Endothelial cell of umbilical vein (primary cell): ENCODE results near the gene SEMG1. TPM values are rescaled to one million over a fixed set of nuclear protein-coding genes. Genes with fewer than 3 reads are reported as not detected.

ENCODE experiments used
- BruUV-seq: library from RNA; stranded (reverse); fragments of 400-500 nt; replicated peaks from 2 replicates; lab custom pipeline; 2021; lab: Mats Ljungman, UMichigan
- CTCF ChIA-PET: fragments of 300-600, 350-600 bp; sonication (Branson Sonifier 250); formaldehyde crosslinking; loops from one replicate; lab custom pipeline; 2021; ENCODE audit warnings: antibody characterized with exemption, inconsistent platforms; lab: Charles Lee
- POLR2A ChIA-PET: fragments of 300-600, 350-600 bp; sonication (Branson Sonifier 250); formaldehyde crosslinking; loops from one replicate; lab custom pipeline; 2021; ENCODE audit warnings: antibody characterized with exemption, inconsistent platforms; lab: Charles Lee
- DNase-seq: peaks from one replicate; pipeline ENCODE4 v3.0.0-alpha.2; 2011; ENCODE audit warnings: low read depth, low spot score
- FAIRE-seq: peaks from 2 replicates; lab custom pipeline; 2011; peaks lifted over from hg19 to GRCh38; lab: Jason Lieb, UNC
- H2AFZ ChIP-seq: 2 replicates; pipeline ENCODE4 v1.6.0; 2012; ENCODE audit warnings: low read depth, low read length, control low read depth, inconsistent platforms
- H3K27ac ChIP-seq: 2 replicates; pipeline ENCODE4 v1.5.1; 2011; ENCODE audit warnings: low read depth, mild to moderate bottlenecking, control low read depth, low read length, moderate library complexity; ENCODE audit not compliant: insufficient read depth
- H3K27me3 ChIP-seq, 2 experiments: 2 replicates each; pipeline versions ENCODE4 v1.6.0 to v1.6.1; 2011; ENCODE audit warnings: low read length in 2 of 2, mixed read lengths in 1 of 2; ENCODE audit not compliant: control insufficient read depth in 2 of 2, insufficient read depth in 2 of 2
- H3K36me3 ChIP-seq, 2 experiments: 2 replicates in 1 of 2; 3 replicates in 1 of 2; pipeline ENCODE4 v1.5.1; 2011; ENCODE audit warnings: low read length in 2 of 2, mild to moderate bottlenecking in 1 of 2, moderate library complexity in 1 of 2; ENCODE audit not compliant: control insufficient read depth in 2 of 2, insufficient read depth in 2 of 2; ENCODE audit errors: extremely low read depth in 1 of 2
- H3K4me1 ChIP-seq: 3 replicates; pipeline ENCODE4 v1.5.1; 2011; ENCODE audit warnings: mild to moderate bottlenecking, low read length; ENCODE audit not compliant: control insufficient read depth, insufficient read depth; ENCODE audit errors: extremely low read depth
- H3K4me2 ChIP-seq: 2 replicates; pipeline ENCODE4 v1.6.1; 2011; ENCODE audit warnings: low read length, control low read depth, mixed read lengths; ENCODE audit not compliant: insufficient read depth
- H3K4me3 ChIP-seq, 3 experiments: fragments of 200-600 bp in 1 of 3; sonication (generic), shearing (Covaris generic) in 1 of 3; replicated peaks in 1 of 3; 2 replicates each; pipeline ENCODE4 v1.5.1; 2011 to 2016; ENCODE audit warnings: control low read depth in 3 of 3, low read length in 3 of 3, mild to moderate bottlenecking in 2 of 3, inconsistent platforms in 1 of 3, low read depth in 1 of 3, moderate library complexity in 1 of 3; ENCODE audit not compliant: insufficient read depth in 1 of 3
- H3K79me2 ChIP-seq: 2 replicates; pipeline ENCODE4 v1.6.0; 2012; ENCODE audit warnings: low read length, inconsistent platforms; ENCODE audit not compliant: control insufficient read depth, insufficient read depth
- H3K9ac ChIP-seq: replicated peaks from 2 replicates; pipeline ENCODE3; 2011; ENCODE audit warnings: low read length, control low read depth; ENCODE audit not compliant: insufficient read depth; ENCODE audit errors: extremely low read depth
- H3K9me1 ChIP-seq: replicated peaks from 3 replicates; pipeline ENCODE4 v1.6.0; 2011; ENCODE audit warnings: mild to moderate bottlenecking, low read length; ENCODE audit not compliant: control insufficient read depth, insufficient read depth; ENCODE audit errors: extremely low read depth
- H3K9me3 ChIP-seq: replicated peaks from 2 replicates; pipeline ENCODE4 v1.5.1; 2012; ENCODE audit warnings: low read length, inconsistent platforms; ENCODE audit not compliant: control insufficient read depth, insufficient read depth
- H4K20me1 ChIP-seq: replicated peaks from 2 replicates; pipeline ENCODE3; 2011; ENCODE audit warnings: mild to moderate bottlenecking, low read length; ENCODE audit not compliant: control insufficient read depth, insufficient read depth; ENCODE audit errors: extremely low read depth
- CTCF ChIP-seq, 2 donors: IDR thresholded peaks; 1 replicate in 1 of 2; 2 replicates in 1 of 2; pipeline ENCODE4 v1.5.1; 2011; ENCODE audit warnings: low read length in 2 of 2, mild to moderate bottlenecking in 2 of 2, moderate library complexity in 2 of 2, control low read depth in 1 of 2, inconsistent platforms in 1 of 2, low read depth in 1 of 2; ENCODE audit not compliant: insufficient read depth in 1 of 2; ENCODE audit errors: extremely low read depth in 1 of 2
- EZH2 ChIP-seq: IDR thresholded peaks from 2 replicates; pipeline ENCODE4 v1.6.1; 2012; ENCODE audit warnings: borderline replicate concordance, low read depth, mild to moderate bottlenecking, moderate library complexity, low read length, inconsistent platforms; ENCODE audit not compliant: severe bottlenecking
- FOS ChIP-seq: IDR thresholded peaks from 2 replicates; pipeline ENCODE4 v1.6.1; 2011; ENCODE audit warnings: mild to moderate bottlenecking, low read length, moderate library complexity, borderline replicate concordance; ENCODE audit not compliant: insufficient read depth
- GATA2 ChIP-seq: IDR thresholded peaks from 2 replicates; pipeline ENCODE4 v1.7.0; 2011; ENCODE audit warnings: low read depth, mild to moderate bottlenecking, moderate library complexity, mixed read lengths, low read length; ENCODE audit not compliant: insufficient read length, insufficient read depth
- JUN ChIP-seq: IDR thresholded peaks from 2 replicates; pipeline ENCODE4 v1.6.1; 2011; ENCODE audit warnings: borderline replicate concordance, low read depth; ENCODE audit not compliant: insufficient read length, insufficient read depth
- MAX ChIP-seq: IDR thresholded peaks from 2 replicates; pipeline ENCODE4 v1.6.1; 2011; ENCODE audit not compliant: insufficient read depth, insufficient read length
- MYC ChIP-seq: IDR thresholded peaks from one replicate; pipeline ENCODE4 v1.6.1; 2011; ENCODE audit warnings: mild to moderate bottlenecking, low read depth, low read length
- POLR2A ChIP-seq: IDR thresholded peaks from 2 replicates; pipeline ENCODE4 v1.6.1; 2012; ENCODE audit warnings: low read depth, mild to moderate bottlenecking, control low read depth, low read length
- POLR2AphosphoS5 ChIP-seq: IDR thresholded peaks from 2 replicates; pipeline ENCODE4 v1.6.1; 2012; ENCODE audit warnings: low read depth, mild to moderate bottlenecking, control low read depth, low read length, moderate library complexity; ENCODE audit not compliant: insufficient read depth
- dilution Hi-C: fragments of 300-500 bp; cut with MboI; formaldehyde crosslinking; loops from one replicate; pipeline ENCODE4 v1.15.0; 2019; ENCODE audit warnings: low sequenced_read_pairs; ENCODE audit not compliant: extremely low pct_ligation_motif_present
- intact Hi-C: fragments of 100-400 bp; cut with micrococcal nuclease; formaldehyde crosslinking; loops from one replicate; pipeline ENCODE4 v1.10.0; 2022
- polyA plus RNA-seq, 4 experiments: library from polyadenylated mRNA; depleted of rRNA in 3 of 4; stranded (reverse) in 3 of 4; unstranded in 1 of 4; fragments of >200 nt; gene quantifications; 2 replicates each; pipeline versions ENCODE4 v1.2.1 to v1.2.3, GENCODE V29; 2011 to 2012; ENCODE audit warnings: missing spikeins in 1 of 4
- total RNA-seq: library from RNA; stranded (reverse); gene quantifications from 2 replicates; pipeline ENCODE4 v1.2.3, GENCODE V29; 2021

Gene SEMG1
- total and polyA plus RNA-seq, 2 donors (not counting 3 experiments of a cell fraction or from before 2014, with no cell fraction given), result not detected

- no peak overlapping the region for H3K4me3 ChIP-seq
- no peaks in the 10 kb centered on the region for H4K20me1 ChIP-seq
- CTCF ChIA-PET, result no interaction called here
- H3K4me2 ChIP-seq, result no peak overlapping the region
- no peak for DNase-seq
- H3K4me1 ChIP-seq, result no peaks in the 10 kb centered on the region
- H2AFZ ChIP-seq, result no peak overlapping the region
- dilution Hi-C loops (no loop called here), intact Hi-C loops (no loop called here)
- TF ChIP-seq CTCF (IDR thresholded peaks at IDR 0.05; ENCODE audit: extremely low read depth in 1 of 2, insufficient read depth in 1 of 2, low read depth in 1 of 2, low read length in 2 of 2), result no peak
- TF ChIP-seq MYC, result no peak
- no peak for TF ChIP-seq POLR2A
- TF ChIP-seq MAX, result no peak
- no peak for TF ChIP-seq GATA2
- TF ChIP-seq EZH2, result no peak
- TF ChIP-seq FOS, result no peak
- no peak for TF ChIP-seq POLR2AphosphoS5
- no peak for TF ChIP-seq JUN
- BruUV-seq, result no TSS peak
- H3K27ac ChIP-seq, result no peak overlapping the region
- POLR2A ChIA-PET, result no interaction called here
- FAIRE-seq, result no peak
- H3K36me3 ChIP-seq, result no peaks in the 10 kb centered on the region
- no peaks in the 10 kb centered on the region for H3K9me3 ChIP-seq
- H3K9ac ChIP-seq, result no peak overlapping the region
- H3K9me1 ChIP-seq, result no peaks in the 10 kb centered on the region
- H3K79me2 ChIP-seq, result no peaks in the 10 kb centered on the region
- H3K27me3 ChIP-seq, result peaks cover 0 to under 1% of the 10 kb centered on the region in 2 experiments
Observed at GRCh38 chr20:45257711-45258110, 50.9 kb downstream of the SEMG1 start.
